ENCODE measurements around the gene RAPH1. TPM values are rescaled to one million over a fixed set of nuclear protein-coding genes. Genes with fewer than 3 reads are reported as not detected.

Gene RAPH1
- total RNA-seq, 1 donor, result 57.2 TPM

DNA sequence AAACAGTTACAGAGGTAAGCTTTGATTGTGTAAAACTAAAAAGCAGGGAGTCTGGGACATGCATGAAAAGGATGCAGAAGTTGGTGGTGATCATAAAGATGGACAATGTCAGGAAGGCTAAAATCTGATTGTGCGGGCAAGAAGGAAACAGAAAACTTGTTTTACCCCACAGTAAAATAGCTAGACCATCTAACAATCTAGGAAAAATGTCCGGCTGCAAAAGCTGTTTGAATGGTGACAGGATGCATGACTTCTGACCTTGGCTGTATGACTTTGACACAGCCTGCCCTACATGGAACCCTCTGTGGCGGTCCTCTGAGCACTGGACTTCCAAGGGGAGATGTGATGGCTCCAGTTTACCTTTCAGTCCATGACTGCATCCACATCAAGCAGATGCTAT, 93.6 kb downstream of the RAPH1 start:
- Histone ChIP-seq H3K79me2 (ENCODE audit: insufficient read depth, low read length) (peaks cover 50% of the 10 kb centered on the region), H3K36me3 (ENCODE audit: insufficient read depth, low read length) (peaks cover 85% of the 10 kb centered on the region), H3K27ac (ENCODE audit: low read depth, low read length) (no peak overlapping the region)

GRCh38 chr2:203440671-203441070, 94.4 kb downstream of the RAPH1 start:
- no peak for DNase-seq (ENCODE audit: insufficient read length, low spot score, missing footprints)
- Histone ChIP-seq H3K4me3 (ENCODE audit: insufficient read depth, low read length) (no peak overlapping the region), H3K36me3 (ENCODE audit: insufficient read depth, low read length) (peaks cover 84% of the 10 kb centered on the region)

More for the DNA sequence above, 93.6 kb downstream of the RAPH1 start:
- peaks cover 20% of the 10 kb centered on the region for H4K20me1 ChIP-seq (ENCODE audit: insufficient read depth, low read length)
- no peak overlapping the region for H3K4me2 ChIP-seq (ENCODE audit: insufficient read depth, low read length)
- no peak overlapping the region for H3K4me3 ChIP-seq (ENCODE audit: insufficient read depth, low read length)
- TF ChIP-seq, protein P1, sequence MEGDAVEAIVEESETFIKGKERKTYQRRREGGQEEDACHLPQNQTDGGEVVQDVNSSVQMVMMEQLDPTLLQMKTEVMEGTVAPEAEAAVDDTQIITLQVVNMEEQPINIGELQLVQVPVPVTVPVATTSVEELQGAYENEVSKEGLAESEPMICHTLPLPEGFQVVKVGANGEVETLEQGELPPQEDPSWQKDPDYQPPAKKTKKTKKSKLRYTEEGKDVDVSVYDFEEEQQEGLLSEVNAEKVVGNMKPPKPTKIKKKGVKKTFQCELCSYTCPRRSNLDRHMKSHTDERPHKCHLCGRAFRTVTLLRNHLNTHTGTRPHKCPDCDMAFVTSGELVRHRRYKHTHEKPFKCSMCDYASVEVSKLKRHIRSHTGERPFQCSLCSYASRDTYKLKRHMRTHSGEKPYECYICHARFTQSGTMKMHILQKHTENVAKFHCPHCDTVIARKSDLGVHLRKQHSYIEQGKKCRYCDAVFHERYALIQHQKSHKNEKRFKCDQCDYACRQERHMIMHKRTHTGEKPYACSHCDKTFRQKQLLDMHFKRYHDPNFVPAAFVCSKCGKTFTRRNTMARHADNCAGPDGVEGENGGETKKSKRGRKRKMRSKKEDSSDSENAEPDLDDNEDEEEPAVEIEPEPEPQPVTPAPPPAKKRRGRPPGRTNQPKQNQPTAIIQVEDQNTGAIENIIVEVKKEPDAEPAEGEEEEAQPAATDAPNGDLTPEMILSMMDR (IDR thresholded peaks at IDR 0.05; ENCODE audit: extremely low read depth, low read depth, low read length), result no peak
- no peak overlapping the region for H2AFZ ChIP-seq (ENCODE audit: low read length)
- H3K9me3 ChIP-seq (ENCODE audit: low read depth, low read length), result no peaks in the 10 kb centered on the region
- no peak for DNase-seq (ENCODE audit: insufficient read length, low spot score, missing footprints)
- H3K4me1 ChIP-seq (ENCODE audit: insufficient read depth, low read length), result peaks cover 45% of the 10 kb centered on the region
- H3K27me3 ChIP-seq (ENCODE audit: insufficient read depth, low read length), result no peaks in the 10 kb centered on the region

DNA sequence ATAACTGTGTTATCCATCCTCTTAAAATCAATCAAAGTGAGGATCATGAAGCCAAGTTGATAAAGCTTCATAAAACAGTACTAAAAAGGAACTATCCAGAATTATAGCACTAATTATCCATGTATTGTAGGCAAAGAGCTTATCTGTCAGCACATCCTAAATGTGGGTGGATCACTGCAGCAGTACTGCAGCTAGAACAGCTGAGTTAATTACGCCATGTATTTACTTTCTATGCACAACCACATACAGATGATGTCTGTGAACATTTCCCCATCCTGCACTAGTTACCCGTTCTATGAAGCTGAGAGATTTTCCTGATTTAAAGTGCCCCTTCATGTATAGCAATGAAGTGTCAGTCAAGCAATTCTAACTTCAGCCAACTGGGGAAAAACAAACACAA, 96.6 kb downstream of the RAPH1 start:
- Histone ChIP-seq H3K27me3 (ENCODE audit: insufficient read depth, low read length) (no peaks in the 10 kb centered on the region), H3K4me3 (ENCODE audit: insufficient read depth, low read length) (no peak overlapping the region), H3K4me1 (ENCODE audit: insufficient read depth, low read length) (peaks cover 33% of the 10 kb centered on the region), H3K9me3 (ENCODE audit: low read depth, low read length) (no peaks in the 10 kb centered on the region), H3K27ac (ENCODE audit: low read depth, low read length) (no peak overlapping the region), H3K4me2 (ENCODE audit: insufficient read depth, low read length) (no peak overlapping the region), H3K36me3 (ENCODE audit: insufficient read depth, low read length) (peaks cover 70% of the 10 kb centered on the region), H2AFZ (ENCODE audit: low read length) (no peak overlapping the region), H4K20me1 (ENCODE audit: insufficient read depth, low read length) (peaks cover 24% of the 10 kb centered on the region), H3K79me2 (ENCODE audit: insufficient read depth, low read length) (peaks cover 58% of the 10 kb centered on the region)
- TF ChIP-seq, protein P1 (IDR thresholded peaks at IDR 0.05; ENCODE audit: extremely low read depth, low read depth, low read length), result no peak
- DNase-seq (ENCODE audit: insufficient read length, low spot score, missing footprints), result no peak

More at GRCh38 chr2:203440671-203441070, 94.4 kb downstream of the RAPH1 start:
- Histone ChIP-seq H3K27me3 (ENCODE audit: insufficient read depth, low read length) (no peaks in the 10 kb centered on the region), H3K27ac (ENCODE audit: low read depth, low read length) (no peak overlapping the region), H3K4me2 (ENCODE audit: insufficient read depth, low read length) (no peak overlapping the region), H4K20me1 (ENCODE audit: insufficient read depth, low read length) (peaks cover 20% of the 10 kb centered on the region), H3K4me1 (ENCODE audit: insufficient read depth, low read length) (peaks cover 38% of the 10 kb centered on the region), H3K9me3 (ENCODE audit: low read depth, low read length) (no peaks in the 10 kb centered on the region), H2AFZ (ENCODE audit: low read length) (no peak overlapping the region), H3K79me2 (ENCODE audit: insufficient read depth, low read length) (peaks cover 56% of the 10 kb centered on the region)
- TF ChIP-seq, protein P1 (IDR thresholded peaks at IDR 0.05; ENCODE audit: extremely low read depth, low read depth, low read length), result no peak

DNA sequence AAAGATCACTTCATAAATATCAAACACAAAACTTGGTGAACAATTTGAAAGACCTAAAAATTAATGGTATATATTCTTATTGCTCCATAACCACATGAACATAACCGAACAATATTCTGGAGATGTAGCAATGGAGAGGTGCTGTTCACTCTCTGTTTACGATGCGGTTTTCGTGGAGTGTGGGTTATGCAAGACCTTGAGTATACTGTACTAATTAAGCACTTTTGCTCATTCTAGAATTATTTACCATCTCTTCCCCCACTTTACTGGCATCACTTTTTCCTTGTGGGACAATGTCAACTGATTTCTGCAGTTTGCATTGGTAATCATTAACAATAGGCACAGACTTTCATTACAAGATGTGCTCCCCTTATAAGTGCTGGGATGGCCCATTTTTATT, 97.6 kb downstream of the RAPH1 start:
- peaks cover 65% of the 10 kb centered on the region for H3K36me3 ChIP-seq (ENCODE audit: insufficient read depth, low read length)
- no peak overlapping the region for H3K4me2 ChIP-seq (ENCODE audit: insufficient read depth, low read length)
- DNase-seq (ENCODE audit: insufficient read length, low spot score, missing footprints), result no peak
- H4K20me1 ChIP-seq (ENCODE audit: insufficient read depth, low read length), result peaks cover 28% of the 10 kb centered on the region
- TF ChIP-seq, protein P1 (IDR thresholded peaks at IDR 0.05; ENCODE audit: extremely low read depth, low read depth, low read length), result no peak
- no peaks in the 10 kb centered on the region for H3K9me3 ChIP-seq (ENCODE audit: low read depth, low read length)
- H3K79me2 ChIP-seq (ENCODE audit: insufficient read depth, low read length), result peaks cover 60% of the 10 kb centered on the region
- H3K4me1 ChIP-seq (ENCODE audit: insufficient read depth, low read length), result peaks cover 33% of the 10 kb centered on the region
- no peaks in the 10 kb centered on the region for H3K27me3 ChIP-seq (ENCODE audit: insufficient read depth, low read length)
- H2AFZ ChIP-seq (ENCODE audit: low read length), result no peak overlapping the region
- no peak overlapping the region for H3K4me3 ChIP-seq (ENCODE audit: insufficient read depth, low read length)
- H3K27ac ChIP-seq (ENCODE audit: low read depth, low read length), result no peak overlapping the region

Data from osteoblast (primary cell).